Measurements from ENCODE around the gene RNF114.
"Not testable (repeated sequence)": the region's sequence is repeated elsewhere in the genome, so short reads cannot be mapped to it uniquely, and the experiment has no call there.

Gene RNF114

DNA sequence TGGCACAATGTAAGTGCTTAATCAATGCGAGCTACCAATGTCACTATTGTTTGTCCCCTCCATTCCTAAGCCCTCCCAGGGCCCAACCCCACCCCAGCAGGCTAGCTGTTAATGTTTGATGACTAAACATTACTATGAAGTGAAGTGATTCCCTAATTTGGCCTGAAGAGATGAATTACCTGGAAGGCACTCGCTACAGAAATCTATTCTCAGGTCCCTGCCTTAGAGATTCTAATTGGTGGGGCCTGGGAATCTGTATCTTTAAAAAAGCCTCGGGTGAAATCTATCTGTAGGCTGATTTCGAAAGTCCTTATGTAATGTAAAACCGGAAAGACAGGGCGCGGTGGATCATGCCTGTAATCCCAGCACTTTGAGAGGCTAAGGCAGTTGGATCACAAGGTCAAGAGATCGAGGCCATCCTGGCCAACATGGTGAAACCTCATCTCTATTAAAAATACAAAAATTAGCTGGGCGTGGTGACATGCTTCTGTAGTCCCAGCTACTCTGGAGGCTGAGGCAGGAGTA is 29.6 kb downstream of the RNF114 start:
- FAIRE-seq = no peak

DNA sequence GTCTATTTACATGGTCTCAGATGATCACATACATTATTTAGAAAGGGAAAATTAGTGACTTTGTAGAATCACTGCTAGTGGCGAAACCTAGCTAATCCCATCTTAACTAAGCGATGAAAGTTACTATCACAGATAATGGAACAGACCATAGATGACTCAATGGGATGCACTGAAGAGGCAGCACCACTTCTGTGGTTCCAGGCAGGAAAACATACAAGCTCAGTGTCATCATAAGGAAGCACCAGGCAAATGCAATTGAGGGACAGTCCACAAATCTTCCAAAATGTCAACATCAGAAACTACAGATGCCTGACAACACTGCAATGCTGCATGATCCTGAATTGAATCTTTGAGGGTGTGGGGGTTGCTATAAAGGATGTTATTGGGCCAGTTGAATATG is 30.7 kb downstream of the RNF114 start:
- FAIRE-seq = no peak

DNA sequence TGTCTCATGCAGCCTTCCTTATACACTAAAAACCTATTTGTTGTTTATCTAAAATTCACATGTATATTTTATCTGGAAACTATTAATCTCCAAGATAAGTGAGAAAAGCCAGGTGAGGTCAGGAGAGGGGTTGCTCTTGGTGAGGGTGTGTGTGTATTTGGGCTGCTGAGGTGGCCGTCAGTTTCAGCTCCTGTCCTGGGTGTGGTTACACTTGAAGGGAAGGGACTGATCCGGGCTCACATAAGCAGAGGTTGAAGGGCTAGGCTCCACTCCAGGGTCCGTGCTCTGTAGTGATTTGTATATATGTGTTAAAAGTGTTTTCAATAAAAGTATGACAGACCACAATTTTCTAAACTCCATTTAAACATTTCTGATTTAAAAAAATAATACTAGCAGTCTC is 33.0 kb downstream of the RNF114 start:
- FAIRE-seq = no peak

DNA sequence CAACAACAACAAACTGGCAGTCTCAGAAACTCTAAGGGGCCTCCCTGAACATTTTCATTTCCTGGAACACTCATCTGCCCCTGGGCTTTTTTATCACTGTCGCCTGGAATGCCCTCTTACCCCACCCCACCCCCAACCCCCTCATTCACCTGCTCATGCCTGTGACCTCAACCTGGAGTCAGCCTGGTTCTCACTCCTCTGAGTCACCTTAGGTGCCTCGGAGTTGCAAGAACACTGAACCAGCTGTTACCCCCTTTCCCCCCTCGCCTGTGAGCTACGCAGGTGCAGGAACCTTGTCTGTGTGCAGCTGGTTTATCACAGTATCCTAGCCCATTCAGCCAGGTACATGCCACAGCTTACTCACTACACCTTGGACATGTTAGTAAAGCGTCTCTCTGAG is 33.7 kb downstream of the RNF114 start:
- no peak for FAIRE-seq

DNA sequence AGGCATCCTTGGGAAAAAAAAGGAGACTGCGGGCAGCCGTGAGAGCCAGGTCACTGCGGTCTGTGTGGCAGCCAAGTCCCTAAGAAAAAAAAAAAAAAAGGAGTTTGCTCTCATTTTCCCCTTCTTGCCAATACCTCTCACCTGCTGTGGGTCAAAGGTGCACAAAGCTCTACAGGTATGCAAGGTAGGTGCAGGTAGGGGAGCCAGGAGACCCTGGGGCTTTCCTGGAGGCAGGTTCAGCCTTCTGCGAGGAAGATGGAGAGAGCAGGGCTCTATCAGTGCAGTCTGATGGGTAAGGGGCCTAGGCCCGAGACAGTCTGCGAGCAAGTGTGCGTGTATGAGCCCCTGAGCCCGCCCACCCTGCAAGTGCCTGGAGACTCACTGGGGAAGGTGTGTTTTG is 34.3 kb downstream of the RNF114 start:
- no peak for FAIRE-seq

DNA sequence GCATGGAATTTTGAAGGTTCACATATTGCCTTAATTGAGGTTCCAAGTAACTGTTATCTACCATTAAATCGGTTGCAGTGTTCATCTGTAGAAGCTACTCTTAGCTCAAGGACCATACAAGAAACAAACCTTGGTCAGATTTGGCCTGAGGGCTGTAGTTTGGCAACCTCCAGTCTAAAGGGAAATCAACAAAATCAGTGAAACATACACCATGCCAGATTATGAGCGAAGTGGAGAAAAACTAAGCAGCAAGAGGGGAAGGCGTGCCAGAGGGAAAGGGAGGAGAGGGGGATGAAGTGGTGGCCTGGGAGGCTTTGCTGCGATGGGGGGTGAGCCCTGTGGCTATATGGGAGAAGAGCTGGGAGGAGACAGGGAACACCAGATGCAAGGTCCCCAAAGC is 37.8 kb downstream of the RNF114 start:
- no peak for FAIRE-seq

DNA sequence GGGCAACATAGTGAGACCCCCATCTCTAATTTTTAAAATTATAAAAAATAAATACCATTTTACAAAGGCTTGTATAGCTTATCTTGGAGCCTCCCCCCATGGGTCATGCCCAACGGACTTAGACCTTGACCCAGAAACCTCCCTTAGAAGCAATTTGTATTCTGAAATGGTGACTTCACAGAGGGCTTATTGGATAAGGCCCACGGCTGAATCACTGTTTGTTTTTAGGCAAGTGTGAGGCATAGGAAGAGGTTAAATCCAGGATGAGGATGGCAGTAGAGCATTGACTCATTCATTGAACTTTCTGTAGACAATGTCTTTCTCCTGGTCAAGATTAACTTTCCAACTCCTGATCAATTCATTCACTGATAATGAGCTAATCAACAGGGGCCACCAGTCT is 40.3 kb downstream of the RNF114 start:
- no peak for FAIRE-seq

DNA sequence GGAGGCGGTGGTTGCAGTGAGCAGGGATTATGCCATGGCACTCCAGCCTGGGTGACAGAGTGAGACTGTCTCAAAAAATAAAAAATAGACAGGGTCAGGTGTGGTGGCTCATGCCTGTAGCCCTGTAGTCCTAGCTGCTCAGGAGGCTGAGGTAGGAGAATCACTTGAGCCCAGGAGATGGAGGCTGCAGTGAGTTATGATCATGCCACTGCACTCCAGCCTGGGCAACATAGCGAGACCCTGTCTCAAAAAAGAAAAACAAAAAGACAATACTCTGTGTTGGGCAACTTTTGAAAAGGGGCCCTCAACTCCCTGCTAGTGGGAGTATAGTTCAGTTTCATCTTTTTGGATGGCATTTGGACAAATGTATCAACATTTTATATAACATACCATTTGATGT is 41.5 kb downstream of the RNF114 start:
- FAIRE-seq = not testable (repeated sequence)

DNA sequence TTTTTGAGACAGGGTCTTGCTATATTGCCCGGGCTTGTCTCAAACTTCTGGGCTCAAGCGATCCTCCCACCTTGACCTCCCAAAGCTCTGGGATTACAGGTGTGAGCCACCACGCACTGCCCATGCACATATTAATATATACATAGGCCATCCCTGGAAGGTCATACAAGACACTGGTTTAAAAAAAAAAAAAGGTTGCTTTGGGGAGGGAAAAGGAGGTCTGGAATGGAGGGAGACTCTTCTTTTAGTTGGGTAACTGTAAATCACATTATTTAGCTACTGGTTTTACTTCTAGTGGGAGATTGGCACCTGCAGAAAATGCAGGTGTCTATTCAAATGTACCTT is 42.5 kb downstream of the RNF114 start:
- no peak for FAIRE-seq

DNA sequence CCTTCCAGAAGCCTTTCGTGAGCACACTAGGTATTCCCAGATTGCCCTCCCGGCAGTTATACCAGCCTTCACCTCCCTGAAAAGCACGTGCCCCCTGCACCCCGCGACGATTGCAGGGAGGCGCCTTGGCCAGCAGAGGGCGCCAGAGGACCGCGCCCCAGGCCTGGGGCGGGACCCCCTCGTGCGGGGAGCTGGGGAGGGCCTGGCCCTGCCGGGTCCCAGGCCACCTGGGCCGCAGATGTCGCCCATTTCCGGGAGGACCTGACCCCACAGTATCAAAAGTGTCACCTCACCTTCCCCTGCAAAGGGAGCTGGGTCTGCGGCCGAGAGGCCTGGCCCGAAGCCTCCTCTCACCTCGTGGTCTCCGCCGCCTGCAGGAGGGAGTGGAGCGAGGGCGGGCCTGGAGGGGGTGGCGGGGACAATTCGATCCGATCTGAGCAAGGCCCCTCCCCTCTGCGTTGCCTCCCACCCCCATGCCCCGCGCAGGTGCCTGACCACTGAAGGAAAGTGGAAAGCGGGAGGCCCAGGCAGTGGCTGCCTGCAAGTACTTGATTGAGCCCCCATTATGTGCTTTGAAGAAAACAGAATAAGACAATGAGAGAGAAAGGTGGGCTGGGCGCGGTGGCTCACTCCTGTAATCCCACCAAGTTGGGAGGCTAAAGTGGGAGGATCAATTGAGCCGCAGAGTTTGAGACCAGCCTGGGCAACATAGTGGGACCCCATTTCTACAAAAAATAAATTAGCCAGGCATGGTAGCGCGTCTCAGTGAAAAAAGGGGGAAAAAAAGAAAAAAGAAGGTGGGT is 43.0 kb downstream of the RNF114 start:
- no peak for FAIRE-seq

DNA sequence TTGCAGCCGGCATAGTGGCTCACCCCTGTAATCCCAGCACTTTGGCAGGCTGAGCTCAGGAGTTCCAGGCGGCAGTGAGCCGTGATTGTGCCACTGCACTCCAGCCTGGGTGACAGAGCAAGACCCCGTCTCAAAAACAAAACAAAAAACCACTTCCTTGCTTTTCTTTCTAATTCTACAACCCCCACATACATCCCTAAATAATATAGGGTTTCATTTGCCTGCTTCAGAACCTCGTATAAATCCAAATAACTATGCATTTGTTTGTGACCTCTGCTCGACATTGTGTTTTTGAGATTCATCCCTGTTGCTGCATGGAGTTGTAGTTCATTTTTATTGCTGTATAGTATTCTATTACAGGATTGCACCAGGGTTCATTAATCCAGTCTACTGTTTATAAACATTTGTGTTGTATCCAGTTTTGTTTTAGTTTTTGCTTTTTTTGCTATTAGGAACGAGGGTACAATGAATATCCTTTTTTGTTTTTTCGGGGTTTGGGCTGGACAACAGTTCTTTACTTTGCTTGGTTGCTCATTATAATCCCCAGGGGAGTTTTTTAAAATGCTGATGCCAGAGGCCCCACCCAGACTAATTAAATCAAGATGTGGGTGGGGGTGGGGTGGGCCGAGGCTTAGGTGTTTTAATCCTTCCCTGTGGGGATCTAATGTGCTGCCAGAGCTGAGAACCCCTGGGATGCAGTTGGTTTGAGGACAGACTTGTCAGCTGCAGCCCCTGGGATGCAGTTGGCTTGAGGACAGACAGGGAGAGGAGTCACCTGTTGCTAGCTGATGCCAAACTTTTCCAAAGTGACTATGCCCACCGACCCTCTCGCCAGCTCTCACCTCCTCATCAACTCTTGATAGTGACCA is 44.2 kb downstream of the RNF114 start:
- FAIRE-seq = no peak

DNA sequence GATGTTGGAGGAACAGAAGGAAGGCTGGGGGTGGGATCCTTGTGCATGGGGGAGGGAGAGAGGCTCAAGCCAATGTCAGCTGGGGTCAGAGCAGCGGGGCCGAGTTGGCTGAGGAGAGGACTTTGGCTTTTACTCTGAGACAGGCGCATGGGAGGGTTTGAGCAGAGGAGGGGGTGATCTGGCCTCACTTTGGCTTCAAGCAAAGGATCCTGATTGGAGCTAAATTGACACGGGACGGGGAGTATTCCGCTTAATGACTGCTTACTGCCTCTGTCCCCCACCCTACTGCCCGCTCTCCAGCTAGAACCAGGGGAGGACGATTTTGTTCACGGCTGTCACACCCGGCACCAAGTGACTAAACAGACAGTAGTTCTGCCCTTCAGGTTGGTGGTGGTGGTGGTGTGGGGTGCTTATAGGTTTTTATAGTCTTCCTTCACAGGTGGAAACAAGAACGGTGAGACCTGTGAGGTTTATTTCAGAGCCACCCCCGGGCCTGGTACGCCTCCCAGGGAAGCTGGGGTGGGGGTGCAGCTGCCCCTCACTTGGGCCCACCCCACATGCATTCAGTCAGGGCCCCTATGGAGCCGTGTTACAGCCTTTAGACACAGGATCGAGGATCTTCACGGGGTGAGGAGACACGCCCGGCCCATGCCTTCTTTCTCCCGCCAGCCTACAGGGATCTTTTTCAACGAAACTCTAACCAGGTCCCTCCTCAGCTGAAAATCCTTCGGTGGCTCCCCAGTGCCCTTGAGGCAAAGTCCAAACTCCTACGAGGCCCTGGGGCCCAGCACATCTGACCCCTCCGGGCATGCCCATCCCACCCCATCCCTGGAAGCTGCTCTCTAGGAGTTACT is 45.2 kb downstream of the RNF114 start:
- no peak for FAIRE-seq

DNA sequence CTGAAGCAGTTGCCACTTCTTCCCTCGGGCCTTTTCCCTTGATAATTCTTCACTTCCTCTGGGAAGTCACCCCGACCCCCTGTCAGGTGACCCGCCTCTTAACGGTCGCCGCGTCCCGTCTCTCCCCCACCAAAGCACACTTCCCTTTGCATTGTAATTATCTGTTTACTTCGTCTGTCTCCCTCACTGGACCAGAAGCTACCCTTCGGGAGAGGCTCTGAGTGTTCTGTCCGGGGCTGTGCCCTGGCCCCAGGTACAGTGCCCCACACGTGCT is 45.8 kb downstream of the RNF114 start:
- no peak for FAIRE-seq

DNA sequence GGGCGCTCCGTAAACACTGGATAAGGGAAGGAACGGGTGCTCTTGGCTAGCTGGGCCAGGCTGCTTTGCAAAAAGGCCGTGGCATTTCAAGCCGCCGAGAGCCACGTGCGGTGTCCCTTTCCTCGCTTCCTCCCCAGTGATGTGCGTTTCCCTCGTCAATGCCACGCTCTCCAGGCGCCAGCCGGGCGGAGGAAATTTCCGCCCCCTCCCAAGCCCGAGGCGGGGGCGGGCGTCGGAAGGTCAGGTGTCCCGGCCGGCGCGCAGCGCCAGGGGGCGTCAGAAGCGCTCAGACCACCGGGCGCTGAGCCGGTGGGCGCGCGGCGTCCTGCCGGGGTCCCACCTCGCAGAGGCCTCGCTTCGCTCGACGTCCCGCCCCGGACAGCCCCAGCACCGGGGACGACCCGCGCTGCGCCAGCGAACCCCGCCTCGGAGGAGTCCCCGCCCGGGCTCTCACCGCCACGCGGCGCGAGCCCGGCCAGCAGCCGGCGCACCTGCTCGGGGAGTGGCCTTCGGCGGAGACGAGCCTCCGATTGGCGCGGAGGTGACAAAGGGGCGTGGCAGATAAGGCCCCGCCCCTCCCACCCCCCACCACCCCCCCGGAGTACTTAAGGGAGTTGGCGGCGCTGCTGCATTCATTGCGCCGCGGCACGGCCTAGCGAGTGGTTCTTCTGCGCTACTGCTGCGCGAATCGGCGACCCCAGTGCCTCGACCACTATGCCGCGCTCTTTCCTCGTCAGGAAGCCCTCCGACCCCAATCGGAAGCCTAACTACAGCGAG is 46.3 kb downstream of the RNF114 start, which contains the start of gene SNAI1:
Gene SNAI1, plus strand, starts transcription at position 635 of the 777 bp plus-strand sequence. Its CDS starts 80 bp downstream, at position 715.
- no peak for FAIRE-seq

DNA sequence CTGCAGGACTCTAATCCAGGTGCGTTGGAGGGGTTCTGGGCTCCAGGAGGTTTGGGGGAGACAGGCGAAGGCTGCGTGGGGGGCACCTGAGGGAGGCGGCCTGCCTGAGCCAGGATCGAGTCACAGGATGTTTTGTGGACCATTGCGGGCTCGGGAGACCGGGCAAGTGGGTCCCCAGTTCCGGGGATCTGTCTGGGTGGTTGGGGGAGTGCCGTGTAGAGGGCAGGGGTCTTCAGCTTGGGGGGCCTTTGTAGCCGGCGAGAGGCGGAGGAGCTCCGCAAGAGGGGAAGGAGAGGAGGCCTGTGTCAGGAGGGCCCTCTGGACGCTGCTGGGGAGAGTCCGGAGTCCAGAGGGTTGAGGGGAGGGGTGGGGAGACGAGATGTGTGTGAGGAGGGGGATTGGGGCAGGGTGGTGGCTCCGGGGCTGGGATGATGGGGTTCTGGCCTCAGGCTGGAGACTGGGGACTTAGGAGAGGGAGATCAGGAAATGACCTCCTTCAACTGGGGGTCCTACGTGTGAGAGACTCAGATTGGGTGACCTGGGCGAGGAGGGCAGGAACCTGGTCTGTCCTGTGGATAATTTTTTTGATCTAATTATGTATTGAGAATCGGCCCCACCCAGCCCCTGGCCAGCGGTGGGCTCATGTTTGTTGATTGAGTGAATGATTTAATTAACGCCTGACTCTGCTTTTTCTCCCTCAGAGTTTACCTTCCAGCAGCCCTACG is 47.1 kb downstream of the RNF114 start:
- no peak for FAIRE-seq

DNA sequence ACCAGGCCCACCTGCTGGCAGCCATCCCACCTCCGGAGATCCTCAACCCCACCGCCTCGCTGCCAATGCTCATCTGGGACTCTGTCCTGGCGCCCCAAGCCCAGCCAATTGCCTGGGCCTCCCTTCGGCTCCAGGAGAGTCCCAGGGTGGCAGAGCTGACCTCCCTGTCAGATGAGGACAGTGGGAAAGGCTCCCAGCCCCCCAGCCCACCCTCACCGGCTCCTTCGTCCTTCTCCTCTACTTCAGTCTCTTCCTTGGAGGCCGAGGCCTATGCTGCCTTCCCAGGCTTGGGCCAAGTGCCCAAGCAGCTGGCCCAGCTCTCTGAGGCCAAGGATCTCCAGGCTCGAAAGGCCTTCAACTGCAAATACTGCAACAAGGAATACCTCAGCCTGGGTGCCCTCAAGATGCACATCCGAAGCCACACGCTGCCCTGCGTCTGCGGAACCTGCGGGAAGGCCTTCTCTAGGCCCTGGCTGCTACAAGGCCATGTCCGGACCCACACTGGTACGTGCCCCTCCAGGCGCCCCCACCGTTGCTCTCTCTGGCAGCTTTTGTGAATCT is 47.7 kb downstream of the RNF114 start:
- FAIRE-seq = no peak

DNA sequence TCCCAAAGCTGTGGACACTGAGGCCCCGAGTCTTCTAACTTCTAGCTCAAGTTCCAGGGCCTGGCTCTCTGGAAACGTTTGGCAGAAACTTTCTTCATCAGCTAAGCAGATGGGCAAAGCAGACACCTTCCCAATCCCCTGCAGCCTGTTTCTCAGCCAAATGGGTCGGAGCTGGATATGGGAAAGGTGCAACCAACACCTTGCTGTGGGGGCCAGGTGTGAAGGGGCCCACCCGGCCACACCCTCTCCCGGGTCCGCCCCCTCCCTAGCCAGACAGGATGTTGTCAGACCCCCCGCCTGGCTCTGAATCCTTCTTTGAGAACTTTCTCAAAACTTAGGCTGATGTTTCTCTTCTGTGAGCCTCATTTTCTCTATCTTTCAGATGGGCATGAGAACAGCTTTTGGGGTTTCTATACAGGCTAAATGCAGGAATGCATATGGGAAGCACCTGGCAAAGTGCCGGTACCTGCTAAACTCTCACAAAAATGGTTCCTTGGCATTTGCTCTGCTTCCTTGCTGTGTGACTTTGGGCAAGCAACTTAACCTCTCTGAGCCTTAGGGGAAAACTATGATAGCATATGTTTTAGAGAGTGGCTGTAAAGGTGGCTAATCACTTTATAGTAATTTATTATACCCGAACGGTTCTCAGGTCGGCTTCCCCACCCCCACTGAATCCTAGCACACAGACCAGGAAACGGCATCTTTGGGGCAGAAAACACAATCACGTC is 48.4 kb downstream of the RNF114 start:
- no peak for FAIRE-seq

DNA sequence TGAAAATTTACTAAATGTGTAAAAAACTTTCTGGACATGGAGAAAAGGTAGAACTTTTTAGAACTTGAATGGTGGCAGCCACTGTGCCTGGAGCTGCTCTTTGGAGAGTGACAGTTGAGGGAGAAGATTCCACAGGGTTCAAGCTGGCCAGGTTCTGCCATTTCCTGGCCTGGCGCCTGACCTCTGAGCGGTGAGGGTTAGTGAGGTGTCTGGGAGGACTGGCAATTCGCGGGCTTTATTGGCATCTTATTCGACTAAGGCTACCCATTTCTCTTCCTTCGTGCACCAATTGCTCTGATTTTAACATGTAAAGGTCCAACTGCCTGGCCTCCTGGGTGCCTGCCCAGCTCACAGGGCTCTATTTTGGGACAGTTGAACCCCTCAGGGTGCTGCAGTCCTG is 49.0 kb downstream of the RNF114 start:
- FAIRE-seq = no peak

DNA sequence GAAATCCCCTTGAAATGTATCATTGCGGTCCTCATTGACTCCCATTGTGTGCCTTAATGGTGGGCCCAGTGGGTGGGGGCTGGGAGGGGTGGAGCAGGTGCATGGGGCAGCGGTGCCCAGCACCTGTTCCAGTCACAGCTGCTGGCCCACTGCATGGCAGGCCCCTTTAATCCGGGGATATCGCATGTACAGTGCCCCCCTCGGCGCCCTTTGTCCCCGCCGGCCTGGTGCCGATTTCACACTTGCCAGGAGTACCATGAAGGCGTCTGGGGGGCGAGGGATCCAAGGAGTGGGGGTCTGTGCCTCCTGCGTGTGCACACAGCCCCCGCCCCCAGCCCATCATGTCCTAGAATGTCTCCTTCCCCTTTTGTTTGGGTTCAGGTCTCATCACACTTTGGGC is 49.4 kb downstream of the RNF114 start:
- FAIRE-seq = no peak

DNA sequence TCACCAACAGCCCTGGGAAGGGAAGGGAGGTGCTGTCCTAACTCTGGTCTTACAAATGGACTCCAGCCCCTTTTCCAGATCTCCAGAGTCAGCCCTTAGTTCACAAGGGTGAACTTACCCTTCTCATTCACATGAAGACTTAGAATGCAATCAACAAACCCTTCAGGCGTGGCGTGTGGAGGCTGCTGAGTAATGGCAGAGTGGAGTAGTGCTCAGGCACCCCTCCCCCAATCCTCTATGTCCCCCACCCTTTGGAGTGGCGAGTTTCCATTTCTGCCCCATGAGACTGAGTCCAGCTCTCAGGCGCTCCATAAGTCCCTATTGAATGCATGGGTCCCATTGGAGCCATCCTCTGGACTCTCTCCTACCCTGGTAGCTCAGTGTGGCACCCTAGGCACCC is 49.9 kb downstream of the RNF114 start:
- no peak for FAIRE-seq

Measured in G401.6 (cell line).